DMS 273 treated with DMSO at 0.1 percent for 48 hours (cell line): ENCODE measurements around the gene BASP1.
"Not testable (repeated sequence)": the region's sequence is repeated elsewhere in the genome, so short reads cannot be mapped to it uniquely, and the experiment has no call there.

Experiments
- DNase-seq: peaks from one replicate; lab custom pipeline; 2025; lab: John Stamatoyannopoulos, UW

Gene BASP1

GRCh38 chr5:17191574-17191973 lies 25.9 kb upstream of the BASP1 start:
- not testable (repeated sequence) for DNase-seq

- no peak for DNase-seq
These were observed 25.2 kb upstream of the BASP1 start for GRCh38 chr5:17192191-17192590.

GRCh38 chr5:17196024-17196423 lies 21.4 kb upstream of the BASP1 start:
- no peak for DNase-seq

GRCh38 chr5:17196697-17197096 lies 20.7 kb upstream of the BASP1 start:
- DNase-seq = no peak

- DNase-seq = peak; percentile 42
These were observed 13.9 kb upstream of the BASP1 start for GRCh38 chr5:17203329-17204132.

GRCh38 chr5:17204133-17204489 lies 13.3 kb upstream of the BASP1 start:
- DNase-seq = no peak

- DNase-seq = no peak
These were observed 11.4 kb upstream of the BASP1 start for GRCh38 chr5:17206021-17206420.

- no peak for DNase-seq
These were observed 5.2 kb upstream of the BASP1 start for GRCh38 chr5:17212191-17212590.

- no peak for DNase-seq
These were observed 4.4 kb upstream of the BASP1 start for GRCh38 chr5:17212996-17213395.

GRCh38 chr5:17213938-17214337 lies 3.5 kb upstream of the BASP1 start:
- no peak for DNase-seq

GRCh38 chr5:17214893-17215292 lies 2.5 kb upstream of the BASP1 start:
- no peak for DNase-seq

- DNase-seq = no peak
These were observed 2.1 kb upstream of the BASP1 start for GRCh38 chr5:17215361-17215760.

GRCh38 chr5:17216176-17216973 lies 1.1 kb upstream of the BASP1 start:
- DNase-seq = peak; percentile 82

GRCh38 chr5:17216974-17217492 lies 398 bp upstream of the BASP1 start:
- DNase-seq = no peak

- no peak for DNase-seq
These were observed 1.0 kb downstream of the BASP1 start for GRCh38 chr5:17218353-17219005.

GRCh38 chr5:17219006-17219422 lies 1.6 kb downstream of the BASP1 start:
- no peak for DNase-seq

GRCh38 chr5:17219469-17219868 lies 2.0 kb downstream of the BASP1 start:
- no peak for DNase-seq

- no peak for DNase-seq
These were observed 2.6 kb downstream of the BASP1 start for GRCh38 chr5:17219992-17220391.

- no peak for DNase-seq
These were observed 3.0 kb downstream of the BASP1 start for GRCh38 chr5:17220469-17220868.

GRCh38 chr5:17221843-17222636 lies 4.6 kb downstream of the BASP1 start:
- no peak for DNase-seq

- DNase-seq = no peak
These were observed 5.2 kb downstream of the BASP1 start for GRCh38 chr5:17222664-17223063.
